ENCODE data around the gene CTRB1.

Gene CTRB1

DNA sequence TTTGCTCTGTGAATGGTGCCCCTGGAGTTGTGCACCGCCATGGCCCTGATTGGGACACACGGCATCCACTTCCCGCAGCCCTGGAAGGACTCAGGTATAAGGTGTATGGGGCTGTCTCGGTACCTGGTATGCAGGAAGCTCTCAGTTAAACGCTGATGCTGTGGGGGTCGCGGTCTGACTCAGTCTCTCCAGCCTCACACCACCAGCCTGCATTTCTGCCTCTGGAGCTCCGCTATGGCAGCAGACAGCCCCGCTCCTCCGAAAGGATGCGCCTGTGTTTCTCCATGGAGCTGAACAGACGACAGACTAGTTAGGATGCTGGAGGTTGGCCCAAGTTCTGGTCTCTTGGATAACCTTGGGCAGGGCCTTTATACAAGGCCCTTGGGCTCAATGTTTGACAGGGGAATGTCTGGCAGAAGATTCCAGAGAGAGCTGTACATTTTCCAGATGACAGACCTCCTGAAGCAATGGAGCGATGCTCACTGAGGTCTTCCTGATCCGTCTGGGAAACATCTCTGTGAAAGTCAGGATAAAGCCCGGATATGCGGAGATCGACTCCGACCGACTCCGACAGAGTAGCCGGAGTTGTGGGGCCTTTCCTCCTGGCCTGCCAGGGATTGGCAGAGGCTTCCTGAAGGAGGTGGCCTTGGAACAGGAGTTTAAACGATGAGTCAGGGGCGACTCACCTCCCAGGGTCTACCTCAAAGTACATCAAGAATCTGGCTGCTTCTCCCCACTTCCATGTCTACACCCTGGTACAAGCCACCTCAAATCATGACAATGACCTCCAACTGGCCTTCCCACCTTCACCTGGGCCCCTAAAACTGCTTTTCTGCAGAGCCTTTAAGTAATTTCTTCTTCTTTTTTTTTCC, 54.5 kb downstream of the CTRB1 start:
- DNase-seq: no peak
